T-helper 22 cell (primary cell): ENCODE measurements around the gene GAL3ST2.
"Not testable (repeated sequence)": the region's sequence is repeated elsewhere in the genome, so short reads cannot be mapped to it uniquely, and the experiment has no call there.

ENCODE experiments used
- DNase-seq: peaks from one replicate; pipeline ENCODE4 v3.0.0-alpha.2; 2020; ENCODE audit warnings: low read depth

GAL3ST2 gene

GRCh38 chr2:241809383-241810306 lies 33.0 kb downstream of the GAL3ST2 start:
- DNase-seq = no peak

- no peak for DNase-seq
Observed at GRCh38 chr2:241810307-241811200, 33.9 kb downstream of the GAL3ST2 start.

DNA sequence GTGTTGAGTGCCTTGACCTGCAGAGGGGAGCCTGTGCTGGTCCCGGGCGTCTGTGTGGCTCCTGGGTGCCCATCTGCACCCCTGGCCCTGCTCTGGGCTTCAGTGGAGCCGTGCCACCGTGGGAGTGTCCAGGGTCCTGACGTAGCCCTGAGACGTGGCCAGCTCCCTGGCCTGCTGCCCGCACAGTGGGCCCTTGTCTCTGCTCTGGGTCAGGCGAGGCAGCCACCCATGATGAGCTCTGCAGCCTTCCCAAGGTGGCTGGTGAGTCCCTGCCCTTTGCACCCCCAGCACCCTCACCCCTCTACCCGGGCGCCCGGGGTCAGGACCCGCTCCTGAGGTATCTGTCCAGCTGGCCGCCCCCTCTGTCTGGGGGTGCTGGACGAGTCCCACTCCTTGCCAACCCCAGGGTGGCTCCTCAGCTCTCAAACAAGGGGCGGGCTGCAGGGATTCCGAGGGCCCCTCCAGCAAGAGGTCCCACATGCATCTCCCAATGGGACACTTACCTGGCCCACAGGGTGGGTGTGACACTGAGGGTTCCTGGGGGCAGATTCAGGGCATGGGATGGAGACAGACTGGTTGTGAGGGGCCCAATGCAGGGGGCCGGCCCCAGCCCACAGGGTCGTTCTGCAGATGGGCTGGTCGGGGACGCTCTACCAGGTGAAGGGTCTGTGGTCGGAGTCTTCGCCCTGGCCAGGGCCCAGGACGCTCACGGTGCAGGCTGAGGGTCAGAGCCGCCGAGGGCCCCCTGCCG lies 34.8 kb downstream of the GAL3ST2 start:
- no peak for DNase-seq

- no peak for DNase-seq
Observed at GRCh38 chr2:241811952-241812729, 35.5 kb downstream of the GAL3ST2 start.

DNA sequence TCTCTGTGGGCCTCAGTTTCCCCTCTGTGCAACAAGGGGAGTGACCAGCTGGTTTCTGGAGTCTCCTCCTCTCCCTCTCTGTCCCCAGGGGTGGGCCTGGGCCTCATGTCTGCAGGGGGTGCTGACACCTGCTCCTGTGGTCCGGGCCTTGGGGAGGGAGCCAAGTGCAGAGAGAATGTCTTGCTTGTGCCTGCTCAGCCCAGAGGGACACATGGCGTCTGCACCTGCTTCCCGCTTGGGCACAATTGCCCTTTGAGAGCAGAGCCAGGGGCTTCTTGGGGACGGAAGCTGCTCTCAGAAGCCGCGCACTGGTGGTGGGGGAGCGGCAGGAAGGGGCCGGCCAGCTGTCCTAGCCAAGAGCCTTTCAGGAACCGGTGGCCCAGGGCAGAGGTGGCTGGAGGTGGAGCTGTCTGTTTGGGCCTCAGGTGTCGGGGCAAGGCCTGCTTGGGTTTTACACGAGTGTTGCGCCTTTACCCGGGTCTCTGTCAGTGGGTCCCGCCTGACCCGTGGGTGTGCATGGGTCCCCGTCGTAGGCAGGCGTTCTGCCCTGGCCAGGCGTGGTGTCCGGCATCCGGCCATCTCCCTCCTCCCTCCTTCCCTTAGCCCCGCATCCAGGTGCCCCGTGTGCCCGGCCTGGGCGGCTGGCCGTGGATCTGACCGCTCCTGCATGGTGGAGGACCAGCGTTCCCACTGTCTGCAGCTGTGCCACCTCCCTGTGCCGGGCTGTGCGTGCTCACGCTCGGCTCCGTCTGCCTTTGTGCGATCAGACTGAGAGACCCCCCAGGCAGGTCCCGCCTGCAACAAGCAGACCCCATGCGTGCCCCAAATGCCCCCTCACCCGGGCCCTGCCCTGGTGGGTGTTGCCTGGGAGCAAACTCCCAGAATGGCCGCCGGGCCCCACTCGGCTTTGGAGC lies 36.4 kb downstream of the GAL3ST2 start:
- no peak for DNase-seq

DNA sequence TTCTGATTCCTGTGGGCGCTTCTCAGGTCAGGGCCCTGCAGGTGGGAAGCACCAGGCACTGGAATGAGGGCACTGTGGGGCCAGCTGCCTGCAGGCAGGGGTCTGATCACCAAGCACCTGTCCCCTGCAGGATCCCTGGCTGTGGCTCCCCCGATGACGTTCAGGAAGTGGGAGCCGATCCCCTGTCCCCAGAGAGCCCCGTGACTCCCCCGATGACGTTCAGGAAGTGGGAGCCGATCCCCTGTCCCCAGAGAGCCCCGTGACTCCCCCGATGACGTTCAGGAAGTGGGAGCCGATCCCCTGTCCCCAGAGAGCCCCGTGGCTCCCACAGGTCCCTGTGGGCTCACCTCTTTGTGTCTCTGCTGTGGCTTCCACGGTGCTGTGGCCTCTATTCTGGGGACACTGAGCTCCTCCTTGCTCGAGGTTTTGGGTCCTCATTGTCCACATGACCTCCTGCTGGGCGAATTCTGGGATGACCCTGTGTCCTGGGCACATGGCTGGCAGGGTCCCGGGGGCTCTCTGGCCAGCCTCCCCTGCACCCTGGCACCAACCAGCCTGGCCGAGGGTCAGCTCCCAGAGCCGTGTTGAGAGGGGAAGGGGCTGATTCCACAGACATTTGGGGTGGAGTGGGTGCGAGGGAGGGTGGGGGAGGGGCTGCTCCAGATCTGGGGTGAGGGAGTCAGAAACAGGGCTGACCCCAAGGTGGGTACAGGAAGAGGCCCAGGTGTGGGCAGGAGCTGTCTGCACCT lies 37.2 kb downstream of the GAL3ST2 start:
- DNase-seq = no peak

GRCh38 chr2:241814393-241814642 lies 37.7 kb downstream of the GAL3ST2 start:
- DNase-seq = no peak

DNA sequence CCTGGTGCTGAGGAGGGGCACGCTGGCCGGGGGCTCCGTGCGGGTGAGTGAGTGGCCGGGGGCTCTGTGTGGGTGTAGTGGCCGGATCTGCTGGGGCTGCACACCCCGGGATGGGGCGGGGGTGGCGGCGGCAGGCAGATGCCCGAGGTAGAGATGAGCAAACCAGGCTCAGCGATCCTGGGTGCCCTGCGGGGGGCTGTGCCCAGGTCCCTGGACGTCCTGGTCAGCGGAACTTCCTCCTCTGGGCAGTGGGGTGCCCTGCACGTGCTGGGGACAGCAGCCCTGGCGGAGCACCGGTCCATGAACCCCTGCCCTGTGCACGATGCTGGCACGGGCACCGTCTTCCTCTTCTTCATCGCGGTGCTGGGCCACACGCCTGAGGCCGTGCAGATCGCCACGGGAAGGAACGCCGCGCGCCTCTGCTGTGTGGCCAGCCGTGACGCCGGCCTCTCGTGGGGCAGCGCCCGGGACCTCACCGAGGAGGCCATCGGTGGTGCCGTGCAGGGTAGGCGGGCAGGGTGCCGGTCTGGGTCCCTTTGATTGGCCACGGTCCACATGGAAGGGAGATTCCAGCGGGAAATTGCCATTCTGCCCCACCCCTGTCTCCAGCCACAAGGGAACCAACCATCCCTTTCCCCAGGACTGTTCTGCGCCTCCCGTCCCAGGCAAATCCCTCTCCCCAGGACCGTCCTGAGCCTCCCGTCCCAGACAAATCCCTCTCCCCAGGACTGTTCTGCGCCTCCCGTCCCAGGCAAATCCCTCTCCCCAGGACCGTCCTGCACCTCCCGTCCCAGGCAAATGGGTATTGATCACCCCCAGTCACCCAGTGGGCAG lies 38.2 kb downstream of the GAL3ST2 start:
- no peak for DNase-seq

GRCh38 chr2:241815477-241816430 lies 39.1 kb downstream of the GAL3ST2 start:
- DNase-seq = no peak

- no peak for DNase-seq
Observed at GRCh38 chr2:241816431-241817121, 40.0 kb downstream of the GAL3ST2 start.

- no peak for DNase-seq
Observed at GRCh38 chr2:241817126-241817820, 40.7 kb downstream of the GAL3ST2 start.

DNA sequence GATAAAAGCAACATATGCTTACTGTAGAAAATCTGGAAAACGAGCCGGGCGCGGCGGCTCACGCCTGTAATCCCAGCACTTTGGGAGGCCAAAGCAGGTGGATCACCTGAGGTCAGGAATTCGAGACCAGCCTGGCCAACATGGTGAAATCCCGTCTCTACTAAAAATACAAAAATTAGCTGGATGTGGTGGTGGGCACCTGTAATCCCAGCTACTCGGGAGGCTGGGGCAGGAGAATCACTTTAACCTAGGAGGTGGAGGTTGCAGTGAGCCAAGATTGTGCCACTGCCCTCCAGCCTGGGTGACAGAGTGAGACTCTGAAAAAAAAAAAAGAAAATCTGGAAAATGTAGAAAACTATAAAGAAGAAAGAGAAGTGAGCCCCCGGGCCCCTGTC lies 41.2 kb downstream of the GAL3ST2 start:
- DNase-seq = not testable (repeated sequence)

DNA sequence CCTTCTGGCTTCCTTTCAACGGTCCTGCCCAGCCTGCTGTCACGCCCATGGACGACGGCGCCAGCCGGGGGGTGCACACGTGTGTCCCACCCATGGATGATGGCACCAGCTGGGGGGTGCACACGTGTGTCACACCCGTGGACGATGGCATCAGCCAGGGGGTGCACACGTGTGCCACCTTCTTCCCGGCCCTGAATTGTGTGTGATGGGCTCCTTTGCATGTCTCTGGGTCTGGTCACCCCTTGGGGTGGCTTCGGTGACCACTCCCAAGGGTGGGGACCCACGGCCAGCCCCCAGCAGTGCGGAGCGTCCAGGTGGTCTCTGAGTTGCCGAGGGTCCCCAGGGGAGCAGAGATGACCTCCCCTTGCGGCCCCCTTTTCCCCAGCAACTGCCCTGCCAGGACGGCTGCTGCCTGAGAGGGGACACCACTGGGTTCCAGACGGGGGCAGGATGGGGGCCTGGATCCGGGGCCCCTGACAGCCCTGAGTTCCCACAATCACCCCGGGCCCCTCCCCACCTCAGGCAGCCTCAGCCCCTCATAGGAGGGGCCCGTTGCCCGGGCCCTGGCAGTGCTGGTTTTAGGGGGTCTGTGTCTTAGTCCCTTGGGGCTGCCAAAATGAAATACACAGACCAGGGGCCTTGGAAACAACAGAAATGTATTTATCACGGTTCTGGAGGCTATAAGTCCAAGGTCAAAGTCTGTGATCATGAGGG lies 41.8 kb downstream of the GAL3ST2 start:
- DNase-seq = no peak

DNA sequence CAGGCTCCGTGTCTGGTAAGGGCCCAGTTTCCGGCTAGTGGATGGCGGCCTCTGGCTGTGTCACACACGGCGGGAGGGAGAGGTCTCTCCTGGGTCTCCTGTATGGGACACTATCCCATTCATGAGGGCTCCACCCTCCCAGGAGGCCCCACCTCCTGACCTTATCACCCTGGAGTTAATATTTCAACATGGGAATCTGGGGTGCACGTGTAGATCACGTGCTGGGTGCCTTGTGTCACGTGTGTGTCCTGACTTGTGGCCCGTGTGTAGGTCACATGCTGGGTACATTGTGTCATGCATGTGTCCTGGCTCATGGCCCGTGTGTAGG lies 42.3 kb downstream of the GAL3ST2 start:
- no peak for DNase-seq

- DNase-seq = not testable (repeated sequence)
Observed at GRCh38 chr2:241819947-241820624, 43.5 kb downstream of the GAL3ST2 start.
